H1 (cell line): ENCODE measurements around the gene CSNK1D. TPM values are rescaled to one million over a fixed set of nuclear protein-coding genes. Genes with fewer than 3 reads are reported as not detected.

Experiments
- CTCF ChIA-PET: fragments of 300-600 bp; sonication (Branson Sonifier 250); formaldehyde crosslinking; loops from one replicate; lab custom pipeline; 2021; ENCODE audit not compliant: partially characterized antibody; lab: Charles Lee
- POLR2A ChIA-PET: fragments of 300-600 bp; sonication (Branson Sonifier 250); formaldehyde crosslinking; loops from one replicate; lab custom pipeline; 2021; ENCODE audit warnings: inconsistent platforms; ENCODE audit not compliant: partially characterized antibody; lab: Charles Lee
- DNase-seq, 2 experiments: peaks; one replicate each; pipeline versions ENCODE4 v3.0.0 to v3.0.0-alpha.2; 2010 to 2022; ENCODE audit warnings: low spot score in 2 of 2, low read depth in 1 of 2, mixed read lengths in 1 of 2
- FAIRE-seq: peaks from 2 replicates; lab custom pipeline; 2011; peaks lifted over from hg19 to GRCh38; lab: Jason Lieb, UNC
- H2AFZ ChIP-seq: 2 replicates; pipeline ENCODE4 v1.8.1; 2012; ENCODE audit warnings: low read length, inconsistent platforms
- H2AK5ac ChIP-seq: 2 replicates; pipeline ENCODE4 v1.6.1; 2013; ENCODE audit warnings: low read depth, low read length
- H2BK120ac ChIP-seq: replicated peaks from 2 replicates; pipeline ENCODE3; 2013; ENCODE audit warnings: low read depth, low read length, inconsistent platforms
- H2BK12ac ChIP-seq: 2 replicates; pipeline ENCODE4 v1.6.1; 2013; ENCODE audit warnings: low read depth, low read length
- H2BK15ac ChIP-seq: 2 replicates; pipeline ENCODE4 v1.6.1; 2013; ENCODE audit warnings: low read length
- H2BK20ac ChIP-seq: 2 replicates; pipeline ENCODE4 v1.6.1; 2013; ENCODE audit warnings: low read length
- H2BK5ac ChIP-seq: 2 replicates; pipeline ENCODE4 v1.6.1; 2013; ENCODE audit warnings: low read depth, low read length
- H3K14ac ChIP-seq: 2 replicates; pipeline ENCODE4 v1.6.1; 2013; ENCODE audit warnings: inconsistent platforms; ENCODE audit not compliant: insufficient read length
- H3K18ac ChIP-seq: 2 replicates; pipeline ENCODE4 v1.6.1; 2013; ENCODE audit warnings: low read length; ENCODE audit errors: extremely low read depth
- H3K23ac ChIP-seq: 2 replicates; pipeline ENCODE4 v1.6.1; 2013; ENCODE audit warnings: inconsistent platforms; ENCODE audit not compliant: insufficient read length
- H3K23me2 ChIP-seq: 2 replicates; pipeline ENCODE4 v1.6.1; 2013; ENCODE audit warnings: low read depth, low read length
- H3K27ac ChIP-seq: 2 replicates; pipeline ENCODE4 v1.6.1; 2011; ENCODE audit warnings: low read depth, low read length, inconsistent platforms
- H3K27me3 ChIP-seq, 4 experiments: replicated peaks in 1 of 4; 1 replicate in 1 of 4; 2 replicates in 3 of 4; pipeline versions ENCODE4 v1.6.1 to v1.8.1; 2011 to 2013; ENCODE audit warnings: low read length in 3 of 4, mild to moderate bottlenecking in 3 of 4, inconsistent platforms in 2 of 4, mixed read lengths in 2 of 4, moderate library complexity in 1 of 4; ENCODE audit not compliant: control insufficient read depth in 3 of 4, insufficient read depth in 3 of 4; ENCODE audit errors: extremely low read depth in 1 of 4
- H3K36me3 ChIP-seq, 4 experiments: 2 replicates each; pipeline versions ENCODE4 v1.6.1 to v1.8.1; 2011 to 2013; ENCODE audit warnings: mild to moderate bottlenecking in 4 of 4, low read length in 3 of 4, moderate library complexity in 2 of 4, control low read depth in 1 of 4, inconsistent platforms in 1 of 4; ENCODE audit not compliant: insufficient read depth in 4 of 4, control insufficient read depth in 2 of 4
- H3K4ac ChIP-seq: replicated peaks from 2 replicates; pipeline ENCODE3; 2013; ENCODE audit warnings: low read length, low read depth, mixed read lengths, inconsistent platforms; ENCODE audit not compliant: insufficient read length
- H3K4me1 ChIP-seq, 4 experiments: replicated peaks in 1 of 4; 1 replicate in 1 of 4; 2 replicates in 3 of 4; pipeline versions ENCODE4 v1.6.1 to v1.8.1; 2011 to 2013; ENCODE audit warnings: low read length in 3 of 4, inconsistent platforms in 2 of 4, mixed read lengths in 1 of 4; ENCODE audit not compliant: insufficient read depth in 4 of 4, control insufficient read depth in 3 of 4
- H3K4me2 ChIP-seq, 2 experiments: 2 replicates each; pipeline versions ENCODE4 v1.6.1 to v1.8.1; 2011 to 2013; ENCODE audit warnings: low read depth in 2 of 2, low read length in 2 of 2, control low read depth in 1 of 2, inconsistent platforms in 1 of 2, mild to moderate bottlenecking in 1 of 2; ENCODE audit not compliant: insufficient read depth in 1 of 2
- H3K4me3 ChIP-seq, 4 experiments: fragments of 200-600, 300-600 bp in 1 of 4; sonication (generic), shearing (Covaris generic), sonication (Bioruptor Twin) in 1 of 4; 2 replicates each; pipeline versions ENCODE4 v1.5.1 to v1.8.1; 2011 to 2016; ENCODE audit warnings: low read length in 4 of 4, low read depth in 3 of 4, control low read depth in 2 of 4, inconsistent platforms in 2 of 4, mild to moderate bottlenecking in 2 of 4, mixed read lengths in 1 of 4, moderate library complexity in 1 of 4; ENCODE audit not compliant: insufficient read depth in 2 of 4; ENCODE audit errors: extremely low read depth in 1 of 4
- H3K56ac ChIP-seq: replicated peaks from 2 replicates; pipeline ENCODE3; 2013; ENCODE audit warnings: low read depth, mild to moderate bottlenecking, mixed read lengths, low read length, inconsistent platforms; ENCODE audit not compliant: insufficient read length
- H3K79me1 ChIP-seq: 2 replicates; pipeline ENCODE4 v1.6.1; 2013; ENCODE audit warnings: low read depth, low read length, control low read depth
- H3K79me2 ChIP-seq, 2 experiments: 2 replicates each; pipeline versions ENCODE4 v1.6.1 to v1.8.1; 2012 to 2013; ENCODE audit warnings: low read length in 2 of 2, mild to moderate bottlenecking in 2 of 2, inconsistent platforms in 1 of 2; ENCODE audit not compliant: insufficient read depth in 2 of 2, control insufficient read depth in 1 of 2
- H3K9ac ChIP-seq, 4 experiments: replicated peaks in 1 of 4; 1 replicate in 1 of 4; 2 replicates in 3 of 4; pipeline versions ENCODE4 v1.6.1 to v1.8.1; 2011 to 2013; ENCODE audit warnings: low read depth in 3 of 4, low read length in 3 of 4, control low read depth in 2 of 4, mild to moderate bottlenecking in 2 of 4, moderate library complexity in 2 of 4, inconsistent platforms in 1 of 4; ENCODE audit errors: extremely low read depth in 1 of 4
- H3K9me3 ChIP-seq, 2 experiments: 2 replicates each; pipeline versions ENCODE4 v1.6.1 to v1.8.1; 2012 to 2013; ENCODE audit warnings: mild to moderate bottlenecking in 2 of 2, moderate library complexity in 2 of 2, control low read depth in 1 of 2, inconsistent platforms in 1 of 2, low read depth in 1 of 2, low read length in 1 of 2, mixed read lengths in 1 of 2; ENCODE audit not compliant: insufficient read depth in 2 of 2
- H4K20me1 ChIP-seq, 2 experiments: replicated peaks in 1 of 2; 2 replicates each; pipeline versions ENCODE3 to v1.8.1; 2011 to 2013; ENCODE audit warnings: inconsistent platforms in 2 of 2, low read length in 2 of 2, mild to moderate bottlenecking in 1 of 2; ENCODE audit not compliant: insufficient read depth in 2 of 2, control insufficient read depth in 1 of 2
- H4K5ac ChIP-seq: 2 replicates; pipeline ENCODE4 v1.6.1; 2013; ENCODE audit warnings: low read length, low read depth, mixed read lengths, inconsistent platforms; ENCODE audit not compliant: insufficient read length
- H4K8ac ChIP-seq: 2 replicates; pipeline ENCODE4 v1.8.0; 2013; ENCODE audit warnings: mild to moderate bottlenecking, moderate library complexity, low read length, inconsistent platforms; ENCODE audit not compliant: insufficient read depth; ENCODE audit errors: extremely low read depth
- H4K91ac ChIP-seq: replicated peaks from 2 replicates; pipeline ENCODE3; 2013; ENCODE audit warnings: low read length, mixed read lengths, inconsistent platforms; ENCODE audit not compliant: insufficient read length
- CBX5 ChIP-seq: fragments of 300-800, 300-1000 bp; sonication (generic); IDR thresholded peaks from 2 replicates; pipeline ENCODE4 v1.7.1; 2016; ENCODE audit warnings: antibody characterized with exemption, low read length, low read depth
- CEBPB ChIP-seq: IDR thresholded peaks from 2 replicates; pipeline ENCODE4 v1.6.1; 2012; ENCODE audit warnings: low read depth, low read length
- CREB1 ChIP-seq: IDR thresholded peaks from 2 replicates; pipeline ENCODE4 v1.6.1; 2012; ENCODE audit warnings: inconsistent platforms
- JUND ChIP-seq: IDR thresholded peaks from 2 replicates; pipeline ENCODE4 v1.6.1; 2011; ENCODE audit warnings: mild to moderate bottlenecking, improper control_type of control experiment, low read length
- NRF1 ChIP-seq: IDR thresholded peaks from 2 replicates; pipeline ENCODE4 v1.6.1; 2011; ENCODE audit warnings: mild to moderate bottlenecking, low read depth, low read length, improper control_type of control experiment
- RFX5 ChIP-seq: IDR thresholded peaks from 2 replicates; pipeline ENCODE4 v1.6.1; 2011; ENCODE audit warnings: low read depth, low read length, improper control_type of control experiment, borderline replicate concordance
- SP1 ChIP-seq: IDR thresholded peaks from 2 replicates; pipeline ENCODE4 v1.6.1; 2011; ENCODE audit warnings: low read depth, low read length
- ZNF274 ChIP-seq: IDR thresholded peaks from 2 replicates; pipeline ENCODE4 v1.7.0; 2012; ENCODE audit warnings: low read length, borderline replicate concordance; ENCODE audit errors: extremely low read depth
- WGBS, 2 experiments: shearing (Covaris generic) in 1 of 2; methylation state at CpG; one replicate each; pipeline versions ENCODE4 v1.1.6 to v1.1.7; 2013 to 2015; ENCODE audit warnings: low lambda C conversion rate in 2 of 2, mixed read lengths in 2 of 2, inconsistent platforms in 1 of 2, low coverage in 1 of 2, missing lambda C conversion rate in 1 of 2; ENCODE audit not compliant: insufficient replicate concordance in 2 of 2, insufficient coverage in 1 of 2, insufficient read length in 1 of 2; ENCODE audit errors: extremely low coverage in 1 of 2, missing lambda C conversion rate in 1 of 2; 5-methylcytosine and 5-hydroxymethylcytosine counted together
- polyA plus RNA-seq, 7 experiments: library from polyadenylated mRNA; depleted of rRNA in 3 of 7; stranded (reverse) in 5 of 7; unstranded in 2 of 7; fragments of >200 nt in 5 of 7; fragments of 200-250 nt in 2 of 7; gene quantifications; 1 replicate in 5 of 7; 2 replicates in 1 of 7; 4 replicates in 1 of 7; pipeline versions ENCODE4 v1.2.1 to v1.2.3, GENCODE V29; 2011 to 2013; ENCODE audit warnings: missing spikeins in 2 of 7, mixed read lengths in 2 of 7
- total RNA-seq: library from RNA; stranded (reverse); fragmentation: NEBNext Ultra II Directional; extraction: Animal tissue kit (Norgen Biotek cat#: 25700); gene quantifications from 2 replicates; pipeline ENCODE4 v1.2.1, GENCODE V29; 2021
- TF ChIP-seq, protein P1 (sequence below): IDR thresholded peaks from 2 replicates; pipeline ENCODE4 v1.6.1; 2012; ENCODE audit warnings: inconsistent platforms
- TF ChIP-seq, protein P2 (sequence below): IDR thresholded peaks from 2 replicates; pipeline ENCODE4 v1.6.1; 2012; ENCODE audit warnings: low read length, inconsistent platforms

The CSNK1D gene
- total and polyA plus RNA-seq, 2 of the 8 experiments (the other 6 are each of a cell fraction or from before 2014, with no cell fraction given), result 73.5 to 103 TPM

GRCh38 chr17:82281502-82282238 lies 8.2 kb upstream of the CSNK1D start:
- Histone ChIP-seq H3K27me3 (no peaks in the 10 kb centered on the region; a peak in 1 of 7 replicates), H2BK5ac (peak overlapping the region; percentile 21), H3K4ac (peak overlapping the region; percentile 98), H4K5ac (no peak overlapping the region), H4K20me1 (peaks cover 0 to 9% of the 10 kb centered on the region in 2 experiments), H3K4me3 (no peak overlapping the region), H3K14ac (peak overlapping the region; percentile 74), H2BK15ac (peak overlapping the region; percentile 50; the same call in 1 of the 2 replicates), H3K79me2 (no peaks in the 10 kb centered on the region), H3K79me1 (no peaks in the 10 kb centered on the region; the same call in 1 of the 2 replicates), H3K9me3 (no peaks in the 10 kb centered on the region), H3K9ac (peak overlapping the region in 1 of 4 experiments; percentile 33; a peak in 1 of 7 replicates), H2BK120ac (no peak overlapping the region), H3K18ac (0 out of 2 replicates have a peak overlapping the region, but pooled peaks have one; percentile 38), H2AK5ac (peak overlapping the region; percentile 75; the same call in 1 of the 2 replicates), H3K4me2 (no peak overlapping the region; a peak in 1 of 4 replicates), H3K4me1 (peaks cover 0 to 10% (median 5%) of the 10 kb centered on the region in 4 experiments; a peak in 5 of 7 replicates), H3K23me2 (no peaks in the 10 kb centered on the region), H3K56ac (no peak overlapping the region), H4K91ac (peak overlapping the region; percentile 95), H3K23ac (peak overlapping the region; percentile 19), H3K27ac (no peak overlapping the region), H2BK20ac (no peak overlapping the region), H2BK12ac (peak overlapping the region; percentile 78; the same call in 1 of the 2 replicates), H4K8ac (peak overlapping the region; percentile 74; the same call in 1 of the 2 replicates), H2AFZ (no peak overlapping the region), H3K36me3 (no peaks in the 10 kb centered on the region; a peak in 1 of 8 replicates)
- ChIA-PET CTCF (interaction anchor here (1.1 to 1.6 kb wide), 2 partner anchors 15 to 32 kb away, joined by 3 to 5 read pairs; no protein-coding TSS in a partner anchor), POLR2A (interaction anchor here (1.2 to 5.2 kb wide), 4 partner anchors 9 to 51 kb away, joined by 3 to 39 read pairs (median 16); partner anchors contain the start of gene CSNK1D)
- FAIRE-seq (no peak), DNase-seq (no peak)
- WGBS, 2 experiments, result 92% methylated on average over 22 of the region's 22 CpGs; no CpG with 5 or more reads in 1 of the 2 experiments
- no peak for TF ChIP-seq RFX5
- TF ChIP-seq NRF1, result no peak
- no peak for TF ChIP-seq CEBPB
- TF ChIP-seq, protein P1, sequence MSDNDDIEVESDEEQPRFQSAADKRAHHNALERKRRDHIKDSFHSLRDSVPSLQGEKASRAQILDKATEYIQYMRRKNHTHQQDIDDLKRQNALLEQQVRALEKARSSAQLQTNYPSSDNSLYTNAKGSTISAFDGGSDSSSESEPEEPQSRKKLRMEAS, result no peak; the same call in 1 of the 2 replicates
- TF ChIP-seq, protein P2, sequence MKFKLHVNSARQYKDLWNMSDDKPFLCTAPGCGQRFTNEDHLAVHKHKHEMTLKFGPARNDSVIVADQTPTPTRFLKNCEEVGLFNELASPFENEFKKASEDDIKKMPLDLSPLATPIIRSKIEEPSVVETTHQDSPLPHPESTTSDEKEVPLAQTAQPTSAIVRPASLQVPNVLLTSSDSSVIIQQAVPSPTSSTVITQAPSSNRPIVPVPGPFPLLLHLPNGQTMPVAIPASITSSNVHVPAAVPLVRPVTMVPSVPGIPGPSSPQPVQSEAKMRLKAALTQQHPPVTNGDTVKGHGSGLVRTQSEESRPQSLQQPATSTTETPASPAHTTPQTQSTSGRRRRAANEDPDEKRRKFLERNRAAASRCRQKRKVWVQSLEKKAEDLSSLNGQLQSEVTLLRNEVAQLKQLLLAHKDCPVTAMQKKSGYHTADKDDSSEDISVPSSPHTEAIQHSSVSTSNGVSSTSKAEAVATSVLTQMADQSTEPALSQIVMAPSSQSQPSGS, result no peak
- TF ChIP-seq CBX5, result no peak
- no peak for TF ChIP-seq JUND
- no peak for TF ChIP-seq SP1
- TF ChIP-seq CREB1, result no peak
- no peak for TF ChIP-seq ZNF274
